ENCODE measurements around the gene RNASET2. TPM values are rescaled to one million over a fixed set of nuclear protein-coding genes. Genes with fewer than 3 reads are reported as not detected.
"Not testable (repeated sequence)": the region's sequence is repeated elsewhere in the genome, so short reads cannot be mapped to it uniquely, and the experiment has no call there.

RNASET2 gene
- total RNA-seq, 2 experiments from 2014 or later, result 69.2 to 73.1 TPM

DNA sequence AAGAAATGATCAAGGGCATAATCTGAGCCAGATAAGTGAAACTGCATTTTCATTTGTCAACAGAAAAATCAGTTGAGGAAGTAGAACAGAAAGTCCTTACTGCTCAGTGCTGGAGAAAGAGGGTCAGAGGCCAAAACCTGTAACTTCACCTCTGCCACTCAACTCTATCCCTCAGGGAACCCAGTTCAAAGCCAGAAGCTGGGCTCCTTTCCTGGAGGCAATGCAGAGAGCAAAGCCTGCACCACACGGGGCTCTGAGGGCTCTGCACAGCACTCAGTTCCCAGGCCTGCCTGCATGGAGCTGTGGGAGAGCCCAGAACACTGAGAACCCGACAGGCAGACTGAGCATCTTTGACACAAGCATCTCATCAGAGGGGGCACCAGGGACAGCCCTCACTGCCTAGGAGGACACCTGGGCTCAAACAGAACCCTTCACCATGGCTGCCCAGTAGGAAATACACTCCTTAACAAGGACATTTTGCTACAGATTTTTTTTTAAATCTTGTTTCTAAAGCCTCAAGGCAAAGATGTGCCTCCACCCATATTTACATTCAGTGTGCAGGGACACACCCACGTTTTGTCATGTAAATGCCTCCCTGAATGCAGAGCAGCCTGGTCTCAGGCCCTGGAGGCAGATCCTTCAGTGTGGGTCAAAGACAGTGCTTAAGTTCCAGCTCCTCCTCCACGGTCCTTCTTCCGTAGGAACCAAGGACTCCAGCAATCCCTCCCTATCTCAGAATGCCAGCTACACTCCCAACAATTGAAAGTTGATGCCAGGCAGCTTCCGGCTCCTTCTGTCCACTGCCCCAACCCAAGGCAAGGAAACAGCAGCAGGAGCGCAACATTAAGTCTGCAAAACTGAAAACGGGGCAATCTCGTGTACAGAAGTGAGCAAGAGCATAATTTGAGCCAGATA, 6.6 kb downstream of the RNASET2 start:
- Mint-ChIP-seq H3K4me3 (no peak overlapping the region), H3K36me3 (peaks cover 8% of the 10 kb centered on the region), H3K9me3 (no peaks in the 10 kb centered on the region), H3K27ac (peak overlapping the region; percentile 83), H3K27me3 (no peaks in the 10 kb centered on the region), H3K4me1 (peaks cover 21% of the 10 kb centered on the region)
- no peak for ATAC-seq (ENCODE audit: low read depth)
- DNase-seq, result no peak
- POLR2A ChIA-PET, result interaction anchor here (0.7 to 1.0 kb wide), 2 partner anchors 20 to 173 kb away, joined by 3 to 4 read pairs; no protein-coding TSS in a partner anchor

DNA sequence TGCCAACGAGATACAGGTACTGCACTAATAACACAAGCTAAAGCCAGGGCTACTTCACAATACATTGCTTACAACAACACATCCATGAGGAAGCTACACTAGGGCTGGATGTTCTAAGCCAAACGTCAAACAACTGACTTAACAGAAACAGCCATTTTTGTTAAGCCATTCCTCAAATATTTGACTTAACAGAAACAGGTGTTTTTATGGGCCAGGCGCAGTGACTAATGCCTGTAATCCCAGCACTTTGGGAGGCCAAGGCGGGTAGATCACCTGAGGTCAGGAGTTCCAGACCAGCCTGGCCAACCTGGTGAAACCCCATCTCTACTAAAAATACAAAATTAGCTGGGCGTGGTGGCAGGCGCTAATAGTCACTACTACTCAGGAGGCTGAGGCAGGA, 7.6 kb downstream of the RNASET2 start:
- not testable (repeated sequence) for DNase-seq; H3K27me3 Mint-ChIP-seq; H3K4me3 Mint-ChIP-seq; H3K27ac Mint-ChIP-seq; ATAC-seq (ENCODE audit: low read depth); H3K36me3 Mint-ChIP-seq; H3K9me3 Mint-ChIP-seq
- POLR2A ChIA-PET, result interaction anchor here (0.7 kb wide), 1 partner anchor 172 kb away, joined by 4 read pairs; no protein-coding TSS in a partner anchor
- H3K4me1 Mint-ChIP-seq, result peaks cover 21% of the 10 kb centered on the region

DNA sequence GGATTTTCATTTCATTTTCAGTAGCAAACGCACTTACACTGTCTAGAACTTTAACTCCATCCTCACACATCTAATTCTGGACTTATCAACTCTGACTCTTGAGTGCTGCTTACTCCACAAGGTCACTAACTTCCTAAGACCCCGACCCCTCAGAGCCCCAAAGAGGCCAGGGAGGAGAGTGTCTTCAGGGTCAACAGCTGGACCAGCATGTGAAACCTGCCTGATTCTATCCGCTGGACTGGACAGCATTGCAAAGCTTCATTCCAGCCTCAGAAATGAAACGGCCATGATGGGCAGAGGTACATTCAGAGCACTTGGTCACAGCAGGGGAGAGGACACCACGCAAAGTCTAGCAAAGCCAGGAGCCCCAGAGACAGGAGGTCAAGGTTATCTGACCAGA, 9.1 kb downstream of the RNASET2 start:
- ATAC-seq (ENCODE audit: low read depth), result no peak
- H3K4me1 Mint-ChIP-seq, result peaks cover 17% of the 10 kb centered on the region
- no peak overlapping the region for H3K27ac Mint-ChIP-seq
- no peak overlapping the region for H3K4me3 Mint-ChIP-seq
- H3K27me3 Mint-ChIP-seq, result no peaks in the 10 kb centered on the region
- POLR2A ChIA-PET, result no interaction called here
- no peaks in the 10 kb centered on the region for H3K9me3 Mint-ChIP-seq
- H3K36me3 Mint-ChIP-seq, result peaks cover 8% of the 10 kb centered on the region
- no peak for DNase-seq

DNA sequence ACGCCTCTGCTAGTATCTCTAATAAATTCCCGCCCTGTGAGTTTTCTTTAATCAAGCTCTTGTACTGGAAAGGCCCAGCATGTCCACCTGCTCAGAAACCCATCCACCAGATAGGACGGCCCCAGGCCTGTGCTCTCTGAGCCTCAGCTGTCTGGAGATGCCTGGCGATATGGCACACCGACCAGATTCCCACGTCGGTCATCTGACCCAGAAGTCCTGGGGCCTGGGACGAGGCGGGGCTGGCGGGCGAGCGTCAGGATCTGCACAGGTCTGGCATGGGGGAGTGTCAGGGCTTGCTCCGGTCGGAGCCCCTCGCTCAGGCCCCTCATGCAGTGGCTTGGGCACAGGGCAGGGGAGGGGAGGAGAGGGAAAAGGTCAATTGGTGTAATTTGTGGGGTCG, 10.2 kb downstream of the RNASET2 start:
- Mint-ChIP-seq H3K4me3 (no peak overlapping the region), H3K27me3 (no peaks in the 10 kb centered on the region), H3K36me3 (peaks cover 8% of the 10 kb centered on the region), H3K4me1 (peaks cover 10% of the 10 kb centered on the region), H3K9me3 (no peaks in the 10 kb centered on the region), H3K27ac (no peak overlapping the region)
- POLR2A ChIA-PET, result no interaction called here
- DNase-seq (no peak), ATAC-seq (ENCODE audit: low read depth) (no peak)

DNA sequence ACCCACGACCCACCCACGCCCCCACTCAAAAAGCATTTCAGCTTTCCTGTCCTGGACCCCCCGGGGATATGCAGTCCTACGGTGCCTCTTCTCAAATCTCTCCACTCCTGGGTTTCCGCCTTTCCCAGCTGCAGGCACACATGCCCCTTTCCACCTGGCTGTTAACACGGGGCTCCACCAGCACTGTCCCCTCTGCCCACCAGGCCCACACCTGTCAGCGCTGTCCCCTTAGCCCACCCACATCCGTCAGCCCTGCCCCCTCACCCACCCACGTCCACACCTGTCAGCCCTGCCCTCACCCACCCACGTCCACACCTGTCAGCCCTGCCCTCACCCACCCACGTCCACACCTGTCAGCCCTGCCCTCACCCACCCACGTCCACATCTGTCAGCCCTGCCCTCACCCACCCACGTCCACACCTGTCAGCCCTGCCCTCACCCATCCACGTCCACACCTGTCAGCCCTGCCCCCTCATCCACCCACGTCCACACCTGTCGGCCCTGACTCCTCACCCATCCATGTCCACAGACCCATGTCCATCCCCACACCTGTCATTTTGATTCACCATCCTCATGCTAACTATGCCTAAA, 11.6 kb downstream of the RNASET2 start:
- Mint-ChIP-seq H3K36me3 (peaks cover 3% of the 10 kb centered on the region), H3K4me1 (no peaks in the 10 kb centered on the region), H3K27ac (no peak overlapping the region), H3K4me3 (no peak overlapping the region), H3K9me3 (no peaks in the 10 kb centered on the region), H3K27me3 (no peaks in the 10 kb centered on the region)
- POLR2A ChIA-PET, result no interaction called here
- no peak for DNase-seq
- no peak for ATAC-seq (ENCODE audit: low read depth)

DNA sequence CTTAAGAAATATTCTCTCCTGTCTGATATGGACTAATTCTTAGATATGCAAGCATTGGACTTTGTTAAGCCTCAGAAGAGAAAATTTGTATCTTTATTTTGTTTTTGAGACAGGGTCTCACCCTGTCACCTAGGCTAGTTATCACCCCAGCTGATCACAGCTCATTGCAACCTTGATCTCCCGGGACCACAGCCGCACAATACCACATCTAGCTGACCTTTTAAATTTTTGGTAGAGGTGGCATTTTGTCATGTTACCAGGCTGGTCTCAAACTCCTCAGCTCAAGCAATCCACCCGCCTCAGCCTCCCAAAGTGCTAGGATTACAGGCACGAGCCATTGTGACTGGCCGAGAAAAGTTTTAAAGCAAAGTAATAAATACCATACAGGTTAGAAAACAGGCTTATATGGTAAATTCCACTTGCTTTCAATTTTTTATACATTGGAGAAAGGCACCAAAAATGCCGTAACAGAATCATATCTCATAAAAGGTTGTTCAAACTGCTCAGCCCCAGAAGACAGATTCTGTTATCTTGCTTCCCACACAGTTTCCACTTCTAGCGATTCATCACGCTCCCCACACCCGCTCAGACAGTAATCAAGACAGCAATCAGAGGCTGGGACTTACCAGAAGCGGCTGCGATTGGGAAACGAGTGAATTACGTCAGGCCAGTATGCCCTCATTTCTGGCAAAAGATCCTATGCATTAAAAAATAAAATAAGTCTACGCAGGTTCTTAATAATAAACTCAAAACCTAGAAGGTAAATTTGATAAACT, 13.8 kb downstream of the RNASET2 start:
- H3K36me3 Mint-ChIP-seq, result peaks cover 9% of the 10 kb centered on the region

DNA sequence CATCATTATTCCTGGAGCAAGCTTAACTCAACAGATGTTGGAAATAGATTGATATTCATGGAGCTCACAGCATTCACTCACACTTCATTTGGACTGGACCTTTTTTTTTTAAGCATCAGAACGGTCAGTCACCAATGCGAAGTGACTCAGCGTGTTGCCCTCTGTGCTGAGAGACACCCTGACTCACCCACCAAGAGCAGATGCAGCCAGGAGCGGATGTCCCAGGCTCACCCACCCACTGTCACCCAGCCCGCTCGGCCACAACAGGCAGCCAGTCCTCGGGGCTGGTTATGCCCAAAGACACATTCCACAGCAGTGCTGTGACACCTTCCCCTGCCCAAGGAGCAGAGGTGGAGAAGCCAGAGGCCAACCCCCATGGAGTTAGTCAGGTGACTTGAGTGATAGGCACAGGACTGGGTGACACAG, 15.7 kb downstream of the RNASET2 start:
- peaks cover 6% of the 10 kb centered on the region for H3K36me3 Mint-ChIP-seq
- H3K9me3 Mint-ChIP-seq, result no peaks in the 10 kb centered on the region
- POLR2A ChIA-PET, result no interaction called here
- no peaks in the 10 kb centered on the region for H3K27me3 Mint-ChIP-seq
- ATAC-seq (ENCODE audit: low read depth) (no peak), DNase-seq (no peak)
- H3K27ac Mint-ChIP-seq, result no peak overlapping the region
- H3K4me1 Mint-ChIP-seq, result peaks cover 2% of the 10 kb centered on the region
- H3K4me3 Mint-ChIP-seq, result no peak overlapping the region

More for the DNA sequence above, 13.8 kb downstream of the RNASET2 start:
- Mint-ChIP-seq H3K27me3 (no peaks in the 10 kb centered on the region), H3K27ac (no peak overlapping the region), H3K4me1 (no peaks in the 10 kb centered on the region), H3K9me3 (no peaks in the 10 kb centered on the region), H3K4me3 (no peak overlapping the region)
- no peak for DNase-seq
- POLR2A ChIA-PET, result no interaction called here
- ATAC-seq (ENCODE audit: low read depth), result no peak

DNA sequence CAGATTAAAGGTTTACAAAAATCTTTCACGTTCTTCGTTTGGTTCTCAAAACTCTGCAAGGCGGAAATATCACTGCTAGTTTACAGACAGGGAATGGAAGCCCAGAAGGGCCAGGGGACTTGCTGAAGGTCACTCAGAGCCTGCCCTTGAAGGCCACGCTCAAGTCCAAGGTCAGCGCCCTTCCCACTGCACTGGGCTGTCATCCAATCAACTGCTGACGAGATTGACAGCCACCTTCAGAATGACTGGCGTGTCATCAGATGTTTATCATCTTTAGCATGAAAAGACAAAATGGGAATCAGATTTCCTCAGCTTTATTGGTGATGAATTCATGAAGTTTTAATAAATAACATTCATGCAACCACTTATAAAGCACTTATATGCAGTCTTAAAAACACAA, 16.5 kb downstream of the RNASET2 start:
- Mint-ChIP-seq H3K4me3 (no peak overlapping the region), H3K4me1 (peaks cover 2% of the 10 kb centered on the region), H3K9me3 (no peaks in the 10 kb centered on the region), H3K27me3 (no peaks in the 10 kb centered on the region), H3K36me3 (peaks cover 6% of the 10 kb centered on the region), H3K27ac (no peak overlapping the region)
- ATAC-seq (ENCODE audit: low read depth) (no peak), DNase-seq (no peak)
- POLR2A ChIA-PET, result no interaction called here

DNA sequence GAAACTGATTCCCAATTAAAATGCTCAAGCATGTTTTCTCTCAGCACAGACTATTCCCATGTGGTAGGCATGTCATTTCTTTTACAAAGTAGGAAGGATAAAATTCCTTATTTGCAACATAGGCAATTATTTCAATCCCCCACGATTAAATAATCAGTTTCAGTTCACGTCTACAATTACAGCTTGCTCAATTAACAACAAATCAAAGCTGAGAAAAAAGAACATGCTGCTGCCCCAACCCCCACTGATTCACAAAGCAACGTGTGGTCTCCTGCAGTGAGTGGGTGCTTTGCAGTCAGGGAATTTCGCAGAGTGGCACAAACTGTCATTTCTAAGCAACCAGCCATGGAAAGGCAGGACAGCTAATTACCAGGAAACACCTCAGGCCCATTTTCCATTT, 17.0 kb downstream of the RNASET2 start:
- POLR2A ChIA-PET, result no interaction called here
- Mint-ChIP-seq H3K9me3 (no peaks in the 10 kb centered on the region), H3K36me3 (peaks cover 6% of the 10 kb centered on the region), H3K27ac (no peak overlapping the region), H3K27me3 (no peaks in the 10 kb centered on the region), H3K4me1 (peaks cover 2% of the 10 kb centered on the region), H3K4me3 (no peak overlapping the region)
- DNase-seq, result no peak
- no peak for ATAC-seq (ENCODE audit: low read depth)

DNA sequence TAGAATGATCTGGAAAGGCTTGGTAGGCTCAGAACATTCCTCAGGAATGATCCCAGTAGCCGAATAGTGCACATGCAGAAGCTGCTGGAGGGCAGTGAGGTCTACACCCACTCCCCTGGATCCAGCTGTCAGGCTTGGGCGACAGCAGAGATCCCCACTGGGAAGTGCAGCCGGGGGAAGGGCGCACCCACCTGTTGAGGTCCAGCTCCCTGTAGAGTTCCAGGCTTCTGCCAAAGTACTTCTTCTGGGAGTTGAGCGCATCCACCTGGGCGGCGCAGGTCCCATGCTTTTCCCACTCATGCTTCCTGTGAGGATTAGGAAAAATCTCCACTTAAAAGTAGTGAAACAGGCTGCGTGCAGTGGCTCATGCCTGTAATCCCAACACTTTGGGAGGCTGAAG, 17.6 kb downstream of the RNASET2 start:
- ATAC-seq (ENCODE audit: low read depth) (no peak), DNase-seq (no peak)
- no peaks in the 10 kb centered on the region for H3K27me3 Mint-ChIP-seq
- H3K36me3 Mint-ChIP-seq, result peaks cover 6% of the 10 kb centered on the region
- POLR2A ChIA-PET, result no interaction called here
- no peak overlapping the region for H3K27ac Mint-ChIP-seq
- H3K9me3 Mint-ChIP-seq, result no peaks in the 10 kb centered on the region
- peaks cover 2% of the 10 kb centered on the region for H3K4me1 Mint-ChIP-seq
- no peak overlapping the region for H3K4me3 Mint-ChIP-seq

DNA sequence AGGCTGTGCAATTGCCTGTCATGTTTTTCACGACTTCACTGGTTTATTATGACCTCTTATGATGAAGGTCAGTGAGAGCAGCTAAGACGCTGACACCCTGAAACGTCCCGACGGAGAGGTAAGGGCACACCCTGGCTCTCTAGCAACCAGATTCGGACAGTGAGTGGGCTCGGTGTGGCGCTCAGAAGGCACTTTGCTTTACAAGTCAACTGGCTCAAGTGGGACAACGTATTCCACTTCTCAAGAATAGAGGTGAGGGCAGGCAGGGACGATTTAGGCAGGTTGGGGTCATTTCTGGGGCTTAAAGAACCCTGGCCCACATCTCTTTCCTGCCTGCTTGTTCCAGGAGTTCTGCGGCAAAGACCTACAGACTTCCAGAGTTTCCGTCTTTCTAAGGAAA, 18.2 kb downstream of the RNASET2 start:
- H3K36me3 Mint-ChIP-seq, result peaks cover 6% of the 10 kb centered on the region
- POLR2A ChIA-PET, result no interaction called here
- no peaks in the 10 kb centered on the region for H3K27me3 Mint-ChIP-seq
- H3K27ac Mint-ChIP-seq, result no peak overlapping the region
- no peak for DNase-seq
- H3K4me1 Mint-ChIP-seq, result peaks cover 2% of the 10 kb centered on the region
- no peaks in the 10 kb centered on the region for H3K9me3 Mint-ChIP-seq
- no peak for ATAC-seq (ENCODE audit: low read depth)
- H3K4me3 Mint-ChIP-seq, result no peak overlapping the region

DNA sequence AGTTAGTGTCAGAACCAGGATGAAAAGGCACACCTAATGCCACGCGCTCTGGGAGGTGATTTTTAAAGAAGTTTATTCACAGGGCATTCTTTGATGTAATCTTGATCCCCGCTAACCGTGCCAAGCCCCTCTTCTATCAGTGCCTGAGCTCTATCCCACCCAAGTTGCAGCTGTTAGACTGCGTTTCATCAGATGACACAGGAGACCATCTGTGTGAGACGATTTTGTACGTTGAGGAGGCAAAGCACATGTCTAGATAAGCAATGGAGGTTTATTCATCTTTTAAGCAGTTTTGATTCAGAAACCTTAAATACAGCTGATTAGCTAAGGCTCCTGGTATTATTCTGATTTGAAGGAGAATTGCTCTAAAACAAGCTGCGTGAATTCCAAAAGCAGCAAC, 18.6 kb downstream of the RNASET2 start:
- no peak overlapping the region for H3K27ac Mint-ChIP-seq
- ATAC-seq (ENCODE audit: low read depth) (no peak), DNase-seq (no peak)
- POLR2A ChIA-PET, result no interaction called here
- H3K27me3 Mint-ChIP-seq, result no peaks in the 10 kb centered on the region
- H3K4me1 Mint-ChIP-seq, result peaks cover 2% of the 10 kb centered on the region
- no peaks in the 10 kb centered on the region for H3K9me3 Mint-ChIP-seq
- H3K36me3 Mint-ChIP-seq, result peaks cover 6% of the 10 kb centered on the region
- H3K4me3 Mint-ChIP-seq, result no peak overlapping the region

DNA sequence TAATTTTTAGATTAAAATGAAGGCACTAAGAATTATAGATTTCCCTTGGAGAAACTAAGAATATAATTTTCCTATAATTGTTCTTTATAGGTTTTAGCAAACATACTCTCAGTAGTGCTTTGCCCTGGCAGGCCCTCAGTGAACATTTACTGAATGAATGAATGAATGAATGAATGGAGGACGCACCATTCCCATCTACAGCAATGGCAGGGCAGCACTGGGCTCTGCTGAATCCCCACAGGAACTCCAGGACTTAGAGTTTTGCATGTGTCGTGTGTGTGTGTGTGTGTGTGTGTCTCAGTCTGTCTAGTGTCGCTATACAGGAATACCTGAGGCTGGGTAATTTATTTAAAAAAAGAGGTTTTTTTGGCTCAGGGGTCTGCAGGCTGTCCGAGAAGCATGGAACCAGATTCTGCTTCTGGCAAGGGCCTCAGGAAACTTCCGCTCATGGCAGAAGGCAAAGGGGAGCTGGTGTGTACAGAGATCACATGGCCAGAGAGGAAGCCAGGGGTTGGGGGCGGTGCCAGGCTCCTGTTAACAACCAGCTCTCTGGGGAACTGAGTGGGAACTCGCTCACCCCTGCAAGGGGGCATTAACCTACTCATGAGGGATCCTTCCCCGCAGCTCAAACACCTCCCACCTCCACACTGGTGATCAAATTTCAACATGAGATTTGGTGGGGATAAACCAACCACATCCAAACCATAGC, 20.1 kb downstream of the RNASET2 start:
- no peak for ATAC-seq (ENCODE audit: low read depth)
- DNase-seq, result no peak
- POLR2A ChIA-PET, result no interaction called here
- Mint-ChIP-seq H3K27ac (peak overlapping the region; percentile 24), H3K4me1 (peaks cover 6% of the 10 kb centered on the region), H3K27me3 (no peaks in the 10 kb centered on the region), H3K4me3 (no peak overlapping the region), H3K36me3 (peaks cover 11% of the 10 kb centered on the region), H3K9me3 (no peaks in the 10 kb centered on the region)
